Thyroid gland (tissue), 4 donors: ENCODE measurements around the gene C2orf92. TPM values are rescaled to one million over a fixed set of nuclear protein-coding genes. Genes with fewer than 3 reads are reported as not detected.

Source experiments
- DNase-seq, 2 donors: peaks; one replicate each; pipeline ENCODE4 v3.0.0-alpha.2; 2019
- H3K27ac ChIP-seq, 3 donors: fragments of 200-600 bp; sonication (generic); 1 replicate in 2 of 3; 2 replicates in 1 of 3; pipeline ENCODE4 v1.5.1; 2016 to 2019; ENCODE audit warnings: mild to moderate bottlenecking in 1 of 3, moderate library complexity in 1 of 3
- H3K27me3 ChIP-seq: fragments of 200-600 bp; sonication (generic); one replicate; pipeline ENCODE4 v1.5.1; 2019
- H3K36me3 ChIP-seq, 2 donors: fragments of 200-600 bp; sonication (generic); one replicate each; pipeline ENCODE4 v1.5.1; 2016 to 2019
- H3K4me1 ChIP-seq, 2 donors: fragments of 200-600 bp; sonication (generic); one replicate each; pipeline ENCODE4 v1.5.1; 2017 to 2019
- H3K4me3 ChIP-seq, 3 donors: fragments of 200-600 bp; sonication (generic); replicated peaks in 1 of 3; 1 replicate in 2 of 3; 2 replicates in 1 of 3; pipeline ENCODE4 v1.5.1; 2016; ENCODE audit warnings: mild to moderate bottlenecking in 1 of 3
- H3K9me3 ChIP-seq: fragments of 200-600 bp; sonication (generic); one replicate; pipeline ENCODE4 v1.5.1; 2017
- POLR2A ChIP-seq, 2 donors: fragments of 450-650 bp; IDR thresholded peaks; one replicate each; pipeline ENCODE4 v1.6.1; 2017; ENCODE audit warnings: antibody characterized with exemption in 2 of 2, mild to moderate bottlenecking in 2 of 2, moderate library complexity in 1 of 2
- WGBS, 2 donors: methylation state at CpG; one replicate each; pipeline ENCODE4 v1.1.5; 2017; 5-methylcytosine and 5-hydroxymethylcytosine counted together
- intact Hi-C: fragments of 100-400 bp; cut with DNase I; formaldehyde crosslinking; loops from one replicate; pipeline ENCODE4 v1.15.1; 2023
- total RNA-seq, 4 donors: library from RNA; depleted of rRNA; stranded (reverse); fragments of >200 nt; gene quantifications; one replicate each; pipeline ENCODE4 v1.2.3, GENCODE V29; 2016
- TF ChIP-seq, protein P1 (sequence below), 6 experiments: fragments of 200-600 bp in 3 of 6; fragments of 450-650 bp in 3 of 6; sonication (generic) in 3 of 6; IDR thresholded peaks; one replicate each; pipeline ENCODE4 v1.5.1; 2016 to 2019; ENCODE audit warnings: antibody characterized with exemption in 6 of 6, mild to moderate bottlenecking in 2 of 6, inconsistent platforms in 1 of 6, moderate library complexity in 1 of 6

The C2orf92 gene
- total RNA-seq, 4 donors from 2014 or later, result 9.8 to 36.5 (median 30.7) TPM

DNA sequence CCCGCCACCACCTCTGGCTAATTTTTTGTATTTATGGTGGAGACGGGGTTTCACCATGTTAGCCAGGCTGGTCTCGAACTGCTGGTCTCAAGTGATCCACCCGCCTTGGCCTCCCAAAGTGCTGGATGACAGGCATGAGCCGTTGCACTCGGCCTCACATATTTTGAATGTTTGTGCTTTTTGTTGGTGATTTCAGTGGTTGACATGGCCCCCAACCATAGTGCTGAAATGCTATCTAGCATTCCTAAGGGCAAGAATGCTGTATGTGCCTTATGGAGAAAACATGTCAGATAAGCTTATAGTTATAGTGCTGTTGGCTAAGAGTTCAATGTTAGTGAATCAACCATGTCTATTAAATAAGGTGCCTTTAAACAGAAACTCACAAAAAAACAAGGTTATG lies 52.7 kb downstream of the C2orf92 start:
- no peaks in the 10 kb centered on the region for H3K36me3 ChIP-seq
- no peak overlapping the region for H3K27ac ChIP-seq
- WGBS, 2 donors, result 92 to 96% methylated on average over 6 of the region's 6 CpGs
- no peaks in the 10 kb centered on the region for H3K27me3 ChIP-seq
- H3K4me3 ChIP-seq, result no peak overlapping the region
- intact Hi-C loops, result no loop called here
- DNase-seq, result no peak
- H3K4me1 ChIP-seq, result no peaks in the 10 kb centered on the region
- no peaks in the 10 kb centered on the region for H3K9me3 ChIP-seq
- TF ChIP-seq POLR2A (IDR thresholded peaks at IDR 0.05), result no peak
- TF ChIP-seq, protein P1, sequence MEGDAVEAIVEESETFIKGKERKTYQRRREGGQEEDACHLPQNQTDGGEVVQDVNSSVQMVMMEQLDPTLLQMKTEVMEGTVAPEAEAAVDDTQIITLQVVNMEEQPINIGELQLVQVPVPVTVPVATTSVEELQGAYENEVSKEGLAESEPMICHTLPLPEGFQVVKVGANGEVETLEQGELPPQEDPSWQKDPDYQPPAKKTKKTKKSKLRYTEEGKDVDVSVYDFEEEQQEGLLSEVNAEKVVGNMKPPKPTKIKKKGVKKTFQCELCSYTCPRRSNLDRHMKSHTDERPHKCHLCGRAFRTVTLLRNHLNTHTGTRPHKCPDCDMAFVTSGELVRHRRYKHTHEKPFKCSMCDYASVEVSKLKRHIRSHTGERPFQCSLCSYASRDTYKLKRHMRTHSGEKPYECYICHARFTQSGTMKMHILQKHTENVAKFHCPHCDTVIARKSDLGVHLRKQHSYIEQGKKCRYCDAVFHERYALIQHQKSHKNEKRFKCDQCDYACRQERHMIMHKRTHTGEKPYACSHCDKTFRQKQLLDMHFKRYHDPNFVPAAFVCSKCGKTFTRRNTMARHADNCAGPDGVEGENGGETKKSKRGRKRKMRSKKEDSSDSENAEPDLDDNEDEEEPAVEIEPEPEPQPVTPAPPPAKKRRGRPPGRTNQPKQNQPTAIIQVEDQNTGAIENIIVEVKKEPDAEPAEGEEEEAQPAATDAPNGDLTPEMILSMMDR (IDR thresholded peaks at IDR 0.05), result no peak

GRCh38 chr2:97723156-97724072 lies 53.9 kb downstream of the C2orf92 start:
- no peaks in the 10 kb centered on the region for H3K4me1 ChIP-seq
- H3K9me3 ChIP-seq, result no peaks in the 10 kb centered on the region
- H3K4me3 ChIP-seq, result no peak overlapping the region
- no peaks in the 10 kb centered on the region for H3K36me3 ChIP-seq
- intact Hi-C loops, result no loop called here
- H3K27ac ChIP-seq, result no peak overlapping the region
- TF ChIP-seq POLR2A (IDR thresholded peaks at IDR 0.05), result no peak
- TF ChIP-seq, protein P1 (IDR thresholded peaks at IDR 0.05), result no peak
- no peaks in the 10 kb centered on the region for H3K27me3 ChIP-seq
- 76 to 86% methylated on average over 27 to 34 of the region's 37 CpGs for WGBS, 2 donors
- no peak for DNase-seq

- 34 to 57% methylated on average over 16 to 23 of the region's 41 CpGs for WGBS, 2 donors
- TF ChIP-seq, protein P1 (IDR thresholded peaks at IDR 0.05), result no peak
- TF ChIP-seq POLR2A (IDR thresholded peaks at IDR 0.05), result no peak
- Histone ChIP-seq H3K27me3 (no peaks in the 10 kb centered on the region), H3K27ac (no peak overlapping the region), H3K9me3 (no peaks in the 10 kb centered on the region), H3K4me3 (no peak overlapping the region), H3K4me1 (no peaks in the 10 kb centered on the region), H3K36me3 (no peaks in the 10 kb centered on the region)
- DNase-seq, result no peak
- intact Hi-C loops, result no loop called here
These were observed 54.5 kb downstream of the C2orf92 start for GRCh38 chr2:97724073-97724410.

GRCh38 chr2:97724501-97724900 lies 55.0 kb downstream of the C2orf92 start:
- TF ChIP-seq, protein P1 (IDR thresholded peaks at IDR 0.05), result no peak
- no peak for TF ChIP-seq POLR2A (IDR thresholded peaks at IDR 0.05)
- Histone ChIP-seq H3K4me3 (no peak overlapping the region), H3K36me3 (no peaks in the 10 kb centered on the region), H3K4me1 (no peaks in the 10 kb centered on the region), H3K27ac (no peak overlapping the region), H3K9me3 (no peaks in the 10 kb centered on the region), H3K27me3 (no peaks in the 10 kb centered on the region)
- 65 to 70% methylated on average over 14 to 17 of the region's 17 CpGs for WGBS, 2 donors
- DNase-seq, result no peak
- intact Hi-C loops, result no loop called here

DNA sequence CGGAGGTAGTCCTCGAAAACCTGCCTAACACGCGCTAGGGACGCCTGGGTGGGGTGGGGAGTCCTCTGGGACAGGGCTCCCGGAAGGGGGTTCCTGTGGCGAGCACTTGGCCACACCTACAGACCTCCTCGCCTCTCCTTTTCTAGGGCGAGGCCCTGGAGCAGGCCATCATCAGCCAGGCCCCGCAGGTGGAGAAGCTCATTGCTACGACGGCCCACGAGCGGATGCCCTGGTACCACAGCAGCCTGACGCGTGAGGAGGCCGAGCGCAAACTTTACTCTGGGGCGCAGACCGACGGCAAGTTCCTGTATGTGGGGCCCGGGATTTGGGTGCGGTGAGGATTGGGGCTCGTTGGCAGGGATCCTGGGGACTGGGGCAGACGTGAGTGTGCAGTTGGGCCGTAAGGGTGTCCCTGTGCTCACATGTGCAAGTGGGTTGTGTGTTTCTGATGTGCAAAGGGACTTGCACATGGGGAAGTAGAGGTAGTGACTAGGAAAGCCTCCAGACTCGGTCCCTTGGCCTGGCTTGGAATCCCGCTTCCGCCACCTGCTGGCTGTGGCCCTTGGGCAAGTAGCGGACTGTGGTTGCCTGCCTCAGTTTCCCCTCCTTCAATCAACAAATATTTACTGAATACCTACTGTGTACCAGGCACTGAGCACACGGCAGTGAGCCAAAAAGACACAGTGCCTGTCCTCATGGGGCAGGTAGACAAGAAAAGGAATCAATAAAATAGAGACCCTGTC lies 55.6 kb downstream of the C2orf92 start:
- Histone ChIP-seq H3K36me3 (no peaks in the 10 kb centered on the region), H3K27ac (no peak overlapping the region), H3K27me3 (no peaks in the 10 kb centered on the region), H3K4me1 (no peaks in the 10 kb centered on the region), H3K4me3 (no peak overlapping the region), H3K9me3 (no peaks in the 10 kb centered on the region)
- no peak for TF ChIP-seq POLR2A (IDR thresholded peaks at IDR 0.05)
- TF ChIP-seq, protein P1 (IDR thresholded peaks at IDR 0.05), result no peak
- intact Hi-C loops, result no loop called here
- WGBS, 2 donors, result 94% methylated on average over 28 to 30 of the region's 31 CpGs
- no peak for DNase-seq
